NCI-H2227 (cell line): ENCODE measurements around the gene ARID1B.

Source experiments
- DNase-seq: peaks from one replicate; lab custom pipeline; 2025; ENCODE audit not compliant: unreplicated experiment; lab: John Stamatoyannopoulos, UW

Gene ARID1B

GRCh38 chr6:157067507-157067906 is 290.3 kb downstream of the ARID1B start:
- no peak for DNase-seq

GRCh38 chr6:157068691-157069324 is 291.6 kb downstream of the ARID1B start:
- no peak for DNase-seq

GRCh38 chr6:157069585-157069984 is 292.4 kb downstream of the ARID1B start:
- peak; percentile 52 for DNase-seq

- peak; percentile 35 for DNase-seq
Measured at GRCh38 chr6:157070403-157071107, 293.4 kb downstream of the ARID1B start.

GRCh38 chr6:157072128-157072527 is 294.9 kb downstream of the ARID1B start:
- no peak for DNase-seq

GRCh38 chr6:157073596-157073995 is 296.4 kb downstream of the ARID1B start:
- DNase-seq, result no peak

- DNase-seq, result no peak
Measured at GRCh38 chr6:157074969-157075368, 297.8 kb downstream of the ARID1B start.

GRCh38 chr6:157075549-157076450 is 298.6 kb downstream of the ARID1B start:
- no peak for DNase-seq

GRCh38 chr6:157076451-157076822 is 299.3 kb downstream of the ARID1B start:
- DNase-seq, result no peak

- DNase-seq, result no peak
Measured at GRCh38 chr6:157077251-157077650, 300.1 kb downstream of the ARID1B start.

GRCh38 chr6:157078326-157078725 is 301.1 kb downstream of the ARID1B start:
- DNase-seq, result no peak

- no peak for DNase-seq
Measured at GRCh38 chr6:157079277-157079676, 302.1 kb downstream of the ARID1B start.

- no peak for DNase-seq
Measured at GRCh38 chr6:157079771-157080170, 302.6 kb downstream of the ARID1B start.

GRCh38 chr6:157080986-157081391 is 303.8 kb downstream of the ARID1B start:
- DNase-seq, result no peak

- no peak for DNase-seq
Measured at GRCh38 chr6:157083343-157083742, 306.2 kb downstream of the ARID1B start.

GRCh38 chr6:157086632-157087031 is 309.5 kb downstream of the ARID1B start:
- DNase-seq, result no peak

GRCh38 chr6:157087974-157088373 is 310.8 kb downstream of the ARID1B start:
- DNase-seq, result no peak

- no peak for DNase-seq
Measured at GRCh38 chr6:157088841-157089240, 311.7 kb downstream of the ARID1B start.

- DNase-seq, result peak; percentile 37
Measured at GRCh38 chr6:157089258-157089657, 312.1 kb downstream of the ARID1B start.

GRCh38 chr6:157089851-157090250 is 312.7 kb downstream of the ARID1B start:
- no peak for DNase-seq

- no peak for DNase-seq
Measured at GRCh38 chr6:157090736-157091135, 313.6 kb downstream of the ARID1B start.

GRCh38 chr6:157091243-157091642 is 314.1 kb downstream of the ARID1B start:
- DNase-seq, result no peak
